H9 (cell line): ENCODE data around the gene TMEM115. TPM values are rescaled to one million over a fixed set of nuclear protein-coding genes. Genes with fewer than 3 reads are reported as not detected.

Experiments used
- DNase-seq: peaks from one replicate; pipeline ENCODE4 v3.0.0-alpha.2; 2017
- H2AFZ ChIP-seq: one replicate; pipeline ENCODE4 v1.6.1; 2013; ENCODE audit warnings: mild to moderate bottlenecking, low read length, control low read depth, moderate library complexity
- H2AK5ac ChIP-seq: 2 replicates; pipeline ENCODE4 v1.6.1; 2013; ENCODE audit warnings: low read length, control low read depth, mixed read lengths; ENCODE audit not compliant: insufficient read length
- H2BK120ac ChIP-seq: one replicate; pipeline ENCODE4 v1.6.1; 2013; ENCODE audit warnings: low read depth, mild to moderate bottlenecking, low read length, control low read depth, inconsistent platforms; ENCODE audit not compliant: poor library complexity, severe bottlenecking
- H2BK12ac ChIP-seq: 2 replicates; pipeline ENCODE4 v1.6.1; 2013; ENCODE audit warnings: low read length, control low read depth, mixed read lengths, low read depth; ENCODE audit not compliant: insufficient read length
- H2BK15ac ChIP-seq: 2 replicates; pipeline ENCODE4 v1.6.1; 2013; ENCODE audit warnings: low read depth, low read length, control low read depth
- H2BK20ac ChIP-seq: one replicate; pipeline ENCODE4 v1.6.1; 2013; ENCODE audit warnings: low read depth, mild to moderate bottlenecking, low read length, control low read depth, inconsistent platforms; ENCODE audit not compliant: poor library complexity, severe bottlenecking
- H2BK5ac ChIP-seq: 2 replicates; pipeline ENCODE4 v1.6.1; 2013; ENCODE audit warnings: low read length, control low read depth, mixed read lengths; ENCODE audit not compliant: insufficient read length
- H3K14ac ChIP-seq: 2 replicates; pipeline ENCODE4 v1.6.1; 2013; ENCODE audit warnings: low read length, control low read depth; ENCODE audit not compliant: insufficient read depth
- H3K18ac ChIP-seq: 2 replicates; pipeline ENCODE4 v1.6.1; 2013; ENCODE audit warnings: low read depth, mild to moderate bottlenecking, mixed read lengths, low read length, control low read depth; ENCODE audit not compliant: insufficient read length
- H3K23ac ChIP-seq: 2 replicates; pipeline ENCODE4 v1.6.1; 2013; ENCODE audit warnings: low read length, control low read depth, mixed read lengths, low read depth; ENCODE audit not compliant: insufficient read length
- H3K23me2 ChIP-seq: 2 replicates; pipeline ENCODE4 v1.6.1; 2013; ENCODE audit warnings: low read depth, mild to moderate bottlenecking, mixed read lengths, low read length, control low read depth; ENCODE audit not compliant: insufficient read length, poor library complexity, severe bottlenecking
- H3K27ac ChIP-seq: 2 replicates; pipeline ENCODE4 v1.5.1; 2013; ENCODE audit warnings: low read length, control low read depth, mixed read lengths, low read depth; ENCODE audit not compliant: insufficient read length
- H3K27me3 ChIP-seq: 2 replicates; pipeline ENCODE4 v1.6.1; 2013; ENCODE audit warnings: low read length, control low read depth, inconsistent platforms; ENCODE audit not compliant: insufficient read depth
- H3K4ac ChIP-seq: 2 replicates; pipeline ENCODE4 v1.6.1; 2013; ENCODE audit warnings: low read depth, mild to moderate bottlenecking, control low read depth, inconsistent platforms, low read length, moderate library complexity
- H3K4me1 ChIP-seq: 2 replicates; pipeline ENCODE4 v1.6.1; 2013; ENCODE audit warnings: low read length, control low read depth, inconsistent platforms; ENCODE audit not compliant: insufficient read depth
- H3K4me2 ChIP-seq: 2 replicates; pipeline ENCODE4 v1.6.1; 2013; ENCODE audit warnings: low read length, control low read depth, mixed read lengths; ENCODE audit not compliant: insufficient read length, insufficient read depth
- H3K56ac ChIP-seq: 2 replicates; pipeline ENCODE4 v1.6.1; 2013; ENCODE audit warnings: low read depth, mild to moderate bottlenecking, mixed read lengths, low read length, control low read depth; ENCODE audit not compliant: insufficient read length
- H3K79me1 ChIP-seq: 2 replicates; pipeline ENCODE4 v1.6.1; 2013; ENCODE audit warnings: low read depth, mild to moderate bottlenecking, moderate library complexity, low read length, control low read depth, inconsistent platforms; ENCODE audit not compliant: insufficient read depth, poor library complexity, severe bottlenecking
- H3K79me2 ChIP-seq: 2 replicates; pipeline ENCODE4 v1.6.1; 2013; ENCODE audit warnings: low read length, control low read depth, inconsistent platforms; ENCODE audit not compliant: insufficient read depth
- H3K9ac ChIP-seq: 2 replicates; pipeline ENCODE4 v1.6.1; 2013; ENCODE audit warnings: low read length, control low read depth, mixed read lengths; ENCODE audit not compliant: insufficient read length; ENCODE audit errors: extremely low read depth
- H3K9me3 ChIP-seq: one replicate; pipeline ENCODE4 v1.6.1; 2013; ENCODE audit warnings: low read depth, low read length, inconsistent platforms; ENCODE audit not compliant: control insufficient read depth
- H3T11ph ChIP-seq: one replicate; pipeline ENCODE4 v1.6.1; 2013; ENCODE audit warnings: mild to moderate bottlenecking, low read length, control low read depth, inconsistent platforms
- H4K20me1 ChIP-seq: one replicate; pipeline ENCODE4 v1.6.1; 2013; ENCODE audit not compliant: control insufficient read depth, insufficient read length, insufficient read depth
- H4K5ac ChIP-seq: 2 replicates; pipeline ENCODE4 v1.6.1; 2013; ENCODE audit warnings: low read depth, mild to moderate bottlenecking, mixed read lengths, low read length, control low read depth; ENCODE audit not compliant: insufficient read length
- H4K8ac ChIP-seq: replicated peaks from 2 replicates; pipeline ENCODE4 v1.6.1; 2013; ENCODE audit warnings: low read length, control low read depth, mixed read lengths, low read depth; ENCODE audit not compliant: insufficient read length
- H4K91ac ChIP-seq: 2 replicates; pipeline ENCODE4 v1.6.1; 2013; ENCODE audit warnings: low read depth, mild to moderate bottlenecking, moderate library complexity, mixed read lengths, low read length, control low read depth; ENCODE audit not compliant: insufficient read length
- H3K27ac Mint-ChIP-seq, 3 experiments: 2 replicates in 2 of 3; 3 replicates in 1 of 3; pipeline ENCODE4 v1.8.0; 2020 to 2021; ENCODE audit warnings: mixed read lengths in 3 of 3, mild to moderate bottlenecking in 1 of 3, moderate library complexity in 1 of 3
- H3K27me3 Mint-ChIP-seq: 2 replicates; pipeline ENCODE4 v1.8.0; 2021; ENCODE audit warnings: low read depth, mild to moderate bottlenecking, moderate library complexity, mixed read lengths
- H3K36me3 Mint-ChIP-seq, 3 experiments: 2 replicates in 2 of 3; 3 replicates in 1 of 3; pipeline ENCODE4 v1.8.0; 2020 to 2021; ENCODE audit warnings: low read depth in 3 of 3, mixed read lengths in 3 of 3; ENCODE audit not compliant: insufficient read depth in 1 of 3
- H3K4me1 Mint-ChIP-seq, 2 experiments: 2 replicates each; pipeline ENCODE4 v1.8.0; 2020; ENCODE audit warnings: mixed read lengths in 2 of 2
- H3K4me3 Mint-ChIP-seq, 2 experiments: 2 replicates in 1 of 2; 3 replicates in 1 of 2; pipeline ENCODE4 v1.8.0; 2020 to 2021; ENCODE audit warnings: mild to moderate bottlenecking in 2 of 2, mixed read lengths in 2 of 2, moderate library complexity in 1 of 2
- H3K9me3 Mint-ChIP-seq, 2 experiments: 2 replicates in 1 of 2; 3 replicates in 1 of 2; pipeline ENCODE4 v1.8.0; 2020; ENCODE audit warnings: mild to moderate bottlenecking in 2 of 2, mixed read lengths in 2 of 2, moderate library complexity in 1 of 2
- CTCF ChIP-seq: fragments of 200-600 bp; sonication (generic); conservative IDR thresholded peaks from 3 replicates; pipeline ENCODE4 v1.8.0; 2021; ENCODE audit warnings: antibody characterized with exemption, mild to moderate bottlenecking
- WGBS: extraction: QIAGEN DNeasy Blood & Tissue Kit; methylation state at CpG from one replicate; pipeline ENCODE4 v1.1.7; 2013; ENCODE audit warnings: missing lambda C conversion rate, low lambda C conversion rate, mixed read lengths; ENCODE audit not compliant: insufficient read length; ENCODE audit errors: extremely low coverage; 5-methylcytosine and 5-hydroxymethylcytosine counted together
- total RNA-seq: library from RNA; stranded (reverse); gene quantifications from 2 replicates; pipeline ENCODE4 v1.2.1, GENCODE V29; 2021

TMEM115 gene
- total RNA-seq, 1 experiment from 2014 or later = 32.3 TPM

- Histone ChIP-seq H4K91ac (no peak overlapping the region), H3K4me2 (peak overlapping the region; percentile 94), H3K9ac (peak overlapping the region; percentile 84), H3K4ac (no peak overlapping the region), H3T11ph (no peak overlapping the region), H2BK120ac (no peak overlapping the region), H3K27ac (no peak overlapping the region), H2AK5ac (no peak overlapping the region), H3K23me2 (peaks cover 18% of the 10 kb centered on the region), H3K23ac (no peak overlapping the region), H4K20me1 (no peaks in the 10 kb centered on the region), H4K5ac (no peak overlapping the region), H3K79me2 (peaks cover 4% of the 10 kb centered on the region; the same call in 1 of the 2 replicates), H4K8ac (no peak overlapping the region), H2BK12ac (no peak overlapping the region), H3K9me3 (no peaks in the 10 kb centered on the region), H3K18ac (no peak overlapping the region), H2BK5ac (no peak overlapping the region), H3K14ac (0 out of 2 replicates have a peak overlapping the region, but pooled peaks have one; percentile 25), H3K56ac (no peak overlapping the region), H3K4me1 (peaks cover 6% of the 10 kb centered on the region; the same call in 1 of the 2 replicates), H2BK15ac (no peak overlapping the region), H2AFZ (no peak overlapping the region), H3K79me1 (peaks cover 6% of the 10 kb centered on the region), H3K27me3 (no peaks in the 10 kb centered on the region), H2BK20ac (no peak overlapping the region)
- H3K27me3 Mint-ChIP-seq = no peaks in the 10 kb centered on the region; the same call in 1 of the 2 replicates
- peak overlapping the region; percentile 88 to 96 for H3K4me3 Mint-ChIP-seq
- peaks cover 15 to 31% of the 10 kb centered on the region in 2 experiments for H3K4me1 Mint-ChIP-seq
- H3K36me3 Mint-ChIP-seq = peaks cover 22 to 54% (median 37%) of the 10 kb centered on the region in 3 experiments; a peak in 6 of 7 replicates
- no peak for TF ChIP-seq CTCF
- H3K9me3 Mint-ChIP-seq = no peaks in the 10 kb centered on the region
- DNase-seq = no peak
- no CpG with 5 or more reads among the region's 4 CpGs for WGBS
- H3K27ac Mint-ChIP-seq = peak overlapping the region in 1 of 3 experiments; percentile 53; a peak in 1 of 7 replicates
These were observed 32.2 kb downstream of the TMEM115 start for GRCh38 chr3:50327129-50327528.
